Activated T-helper 9 cell treated with anti-CD3 and anti-CD28 coated beads, Interleukin-2, amount 50 U/mL, for 16 hours (primary cell): ENCODE data around the gene ADGRB2.

ENCODE experiments used
- DNase-seq: peaks from one replicate; pipeline ENCODE4 v3.0.0-alpha.2; 2020; ENCODE audit warnings: low read depth

The ADGRB2 gene

DNA sequence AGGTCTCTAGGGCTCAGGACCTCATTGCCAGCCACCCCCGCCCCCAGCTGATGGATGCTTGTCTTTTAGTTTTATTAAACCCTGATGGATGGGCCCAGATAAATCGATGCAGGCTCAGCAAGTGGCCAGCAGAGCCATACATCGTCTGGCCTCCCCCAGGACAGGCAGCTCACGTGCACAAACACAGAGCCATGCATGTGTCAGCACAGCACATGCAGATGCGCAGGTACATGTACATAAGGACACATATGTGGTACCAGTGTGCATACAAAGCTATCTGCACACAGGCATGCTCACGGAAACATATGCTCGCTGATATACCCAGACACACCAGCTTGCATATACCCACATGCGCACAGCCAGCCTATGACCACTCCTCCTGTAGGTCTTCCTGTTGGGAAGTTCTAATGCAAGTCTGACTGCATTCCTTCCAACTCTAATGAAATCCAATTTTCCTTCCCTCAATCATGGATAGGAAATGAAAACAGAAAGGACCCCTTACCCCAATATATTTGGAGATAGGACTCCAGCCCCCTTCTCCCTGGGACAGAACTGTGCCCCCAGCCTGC is 61.2 kb downstream of the ADGRB2 start:
- DNase-seq, result no peak

GRCh38 chr1:31701091-31701736 is 62.9 kb downstream of the ADGRB2 start:
- DNase-seq, result no peak

- no peak for DNase-seq
Measured at GRCh38 chr1:31700468-31701090, 63.6 kb downstream of the ADGRB2 start.

DNA sequence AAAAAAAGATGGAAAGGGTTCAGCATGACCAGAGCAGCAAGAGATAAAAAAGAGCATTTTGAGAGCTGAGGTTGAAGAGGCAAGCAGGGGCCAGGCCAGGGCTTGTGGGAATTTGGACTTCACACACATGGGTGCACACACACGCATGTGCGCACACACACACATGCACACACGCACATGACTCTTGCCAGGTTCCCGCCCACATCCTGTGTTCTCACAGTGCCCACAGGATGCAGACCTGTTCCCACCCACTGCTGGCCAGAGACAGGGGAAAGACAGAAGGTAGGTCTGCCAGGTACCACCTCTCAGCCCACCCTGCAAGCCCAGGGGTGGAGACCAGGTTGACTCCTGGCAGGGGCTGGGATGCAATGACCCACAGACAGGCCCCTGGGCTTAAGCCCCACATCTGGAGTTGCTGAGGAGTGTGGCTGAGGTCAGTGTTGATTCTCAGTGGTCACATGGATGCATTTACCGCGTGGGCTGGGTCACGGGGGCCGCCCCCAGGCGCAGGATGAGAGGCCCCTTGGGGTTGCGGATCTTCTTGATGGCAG is 64.7 kb downstream of the ADGRB2 start:
- DNase-seq, result no peak

DNA sequence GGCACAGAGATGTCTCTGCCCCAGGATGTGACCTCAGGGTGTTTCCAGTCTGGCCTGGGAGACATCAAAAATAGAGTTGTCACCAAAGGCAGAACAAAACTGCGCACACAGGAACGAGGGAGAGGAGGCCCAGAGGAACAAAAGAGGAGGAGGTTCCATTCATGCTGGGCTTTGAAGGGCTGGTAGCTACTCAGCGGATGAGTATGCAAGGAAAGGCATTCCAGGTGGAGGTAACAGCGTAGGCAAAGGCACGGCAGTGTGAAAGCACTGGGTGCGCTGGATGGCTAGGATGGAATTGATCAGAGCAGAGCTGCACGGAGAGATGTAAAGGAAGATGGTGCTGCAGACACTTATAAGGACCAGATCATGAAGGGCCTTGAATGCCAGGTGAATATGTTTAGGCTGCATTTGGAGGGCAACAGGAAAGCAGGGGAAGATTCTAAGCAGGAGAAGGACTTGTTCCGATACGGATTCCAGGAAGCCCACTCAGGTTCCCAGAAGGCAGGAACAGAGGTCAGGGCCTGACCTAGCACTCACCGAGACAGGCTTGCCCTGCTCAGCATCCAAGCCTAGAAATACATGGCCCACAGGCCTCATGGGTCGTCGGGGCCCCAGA is 66.7 kb downstream of the ADGRB2 start:
- no peak for DNase-seq

- DNase-seq, result no peak
Measured at GRCh38 chr1:31696242-31696641, 67.9 kb downstream of the ADGRB2 start.

- DNase-seq, result no peak
Measured at GRCh38 chr1:31695327-31695726, 68.8 kb downstream of the ADGRB2 start.

GRCh38 chr1:31694964-31695313 is 69.2 kb downstream of the ADGRB2 start:
- no peak for DNase-seq

GRCh38 chr1:31694069-31694963 is 69.8 kb downstream of the ADGRB2 start:
- DNase-seq, result no peak

- DNase-seq, result no peak
Measured at GRCh38 chr1:31693231-31693630, 70.9 kb downstream of the ADGRB2 start.

- no peak for DNase-seq
Measured at GRCh38 chr1:31691951-31692350, 72.2 kb downstream of the ADGRB2 start.

- no peak for DNase-seq
Measured at GRCh38 chr1:31691446-31691845, 72.7 kb downstream of the ADGRB2 start.

DNA sequence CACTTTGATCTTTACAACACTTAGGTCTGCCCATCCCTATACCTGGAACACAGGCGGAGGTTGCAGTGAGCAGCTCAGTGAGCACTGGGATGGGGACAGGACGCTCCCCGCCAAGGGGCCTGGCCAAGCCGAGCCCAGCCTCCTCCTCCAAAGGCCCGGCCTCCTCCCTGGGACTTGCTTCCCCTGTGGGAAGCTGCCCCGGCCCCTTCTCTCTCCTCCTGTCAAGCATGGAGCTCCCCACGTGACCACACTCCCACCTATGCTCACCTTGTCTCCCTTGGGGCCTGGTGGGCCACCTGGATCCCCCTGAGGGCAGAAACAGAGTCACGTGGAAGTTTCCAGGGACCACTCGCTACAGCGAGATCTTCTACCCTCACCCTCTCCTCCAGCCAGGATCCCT is 73.2 kb downstream of the ADGRB2 start:
- DNase-seq, result no peak

GRCh38 chr1:31689854-31690253 is 74.3 kb downstream of the ADGRB2 start:
- no peak for DNase-seq

GRCh38 chr1:31689379-31689778 is 74.8 kb downstream of the ADGRB2 start:
- no peak for DNase-seq

- DNase-seq, result no peak
Measured at GRCh38 chr1:31688233-31688918, 75.8 kb downstream of the ADGRB2 start.

DNA sequence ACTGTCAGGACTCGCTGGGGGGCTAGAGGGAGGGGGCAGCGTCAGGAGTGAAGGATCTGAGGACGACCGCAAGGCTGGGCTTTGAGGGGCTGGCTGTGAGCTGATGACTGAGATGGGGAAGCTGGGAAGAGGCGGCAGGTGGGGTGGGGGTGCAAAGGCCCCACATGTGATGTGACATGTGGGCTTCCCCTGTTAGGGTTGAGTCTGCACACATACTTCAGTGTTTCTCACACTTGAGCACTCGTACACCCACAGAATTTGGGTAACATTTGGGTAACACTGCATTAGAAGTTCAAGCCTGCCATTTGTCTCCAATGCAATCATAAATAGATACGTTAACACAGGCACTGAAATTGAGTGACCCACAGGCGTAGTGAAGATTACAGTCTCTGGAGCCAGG is 76.5 kb downstream of the ADGRB2 start:
- DNase-seq, result no peak

- DNase-seq, result no peak
Measured at GRCh38 chr1:31685795-31686194, 78.3 kb downstream of the ADGRB2 start.

DNA sequence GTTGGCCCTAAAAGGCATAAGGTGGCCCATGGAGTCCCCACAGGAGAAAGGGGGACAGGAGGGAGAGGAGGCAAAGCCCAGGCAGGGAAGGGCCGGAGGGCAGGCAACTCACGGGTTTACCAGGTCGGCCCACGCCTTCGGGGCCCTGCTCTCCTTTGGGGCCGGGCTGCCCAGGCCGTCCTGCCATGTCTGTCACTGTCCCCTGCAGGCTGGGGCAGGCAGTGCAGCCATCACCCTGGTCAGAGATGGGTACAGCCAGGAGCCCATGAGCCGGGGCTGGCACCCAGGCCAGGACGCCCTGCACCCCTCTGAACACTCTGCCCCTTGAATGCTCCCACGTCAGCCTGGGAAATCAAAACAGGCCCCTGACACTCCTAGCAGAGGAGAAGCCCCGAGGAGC is 80.1 kb downstream of the ADGRB2 start:
- DNase-seq, result no peak

DNA sequence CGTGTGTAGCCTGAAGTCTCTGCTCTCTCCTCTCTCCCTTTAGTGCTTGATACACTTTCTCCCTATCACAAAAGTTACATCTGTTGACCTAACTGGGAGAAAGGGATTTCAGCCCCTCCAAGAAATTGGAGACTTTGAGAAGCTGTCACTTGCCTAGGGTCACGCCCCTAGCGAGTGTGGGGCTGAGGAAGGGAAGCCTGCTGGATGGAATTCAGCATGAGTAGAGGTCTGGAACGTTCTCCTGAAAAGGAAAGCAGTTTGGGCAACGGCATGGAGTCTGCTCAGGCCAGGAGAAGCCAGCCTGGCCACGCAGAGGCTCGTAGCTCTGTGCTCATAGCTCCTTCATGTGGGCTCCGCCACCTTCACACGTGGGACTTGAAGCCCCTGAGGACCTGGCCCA is 82.7 kb downstream of the ADGRB2 start:
- DNase-seq, result no peak

DNA sequence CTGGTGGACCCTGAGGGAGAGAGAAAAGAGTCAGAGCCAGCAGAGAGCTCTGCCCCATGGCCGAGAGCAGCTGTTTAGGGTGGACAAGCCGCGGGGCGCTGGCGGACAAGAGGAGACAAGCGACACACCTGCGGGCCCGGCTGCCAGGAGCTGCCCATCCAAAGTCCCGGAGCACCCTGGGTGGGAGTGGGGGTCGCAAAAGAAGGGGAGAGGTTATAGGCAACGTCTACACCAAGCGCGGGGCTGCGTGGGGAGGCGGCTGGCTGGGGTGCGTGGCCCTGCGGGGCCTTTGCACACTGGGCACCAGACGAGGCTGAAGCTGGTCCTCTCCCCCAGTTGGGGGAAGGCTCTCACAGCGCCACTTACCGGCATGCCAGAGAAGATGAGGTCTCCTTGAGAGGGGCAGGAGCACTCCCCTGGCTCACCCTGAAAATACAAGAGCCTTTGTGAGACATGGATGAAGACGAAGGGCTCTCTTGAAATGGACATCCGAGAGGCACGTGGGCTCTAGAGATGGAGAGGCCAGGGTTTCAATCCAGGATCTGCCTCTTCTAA is 84.4 kb downstream of the ADGRB2 start:
- DNase-seq, result no peak
